B cell (primary cell): ENCODE data around the gene VSIG10L. TPM values are rescaled to one million over a fixed set of nuclear protein-coding genes. Genes with fewer than 3 reads are reported as not detected.
A peak's percentile ranks its signal among the peaks of the same experiment; 100 is the strongest.

Source experiments
- ATAC-seq: fragments of 200-7000 bp; cut with Tn5 transposase; one replicate; pipeline ENCODE4 v1.10.0; 2021; ENCODE audit warnings: low read depth, mild to moderate bottlenecking, moderate number of reproducible peaks, moderate library complexity
- CTCF ChIA-PET: fragments of 350-600 bp; sonication (Branson Sonifier 250); formaldehyde crosslinking; loops from one replicate; lab custom pipeline; 2021; ENCODE audit warnings: antibody characterized with exemption, inconsistent platforms; lab: Charles Lee
- POLR2A ChIA-PET: fragments of 350-600 bp; sonication (Branson Sonifier 250); formaldehyde crosslinking; loops from one replicate; lab custom pipeline; 2021; ENCODE audit warnings: antibody characterized with exemption; lab: Charles Lee
- DNase-seq: peaks from one replicate; pipeline ENCODE4 v3.0.0; 2013
- H2AFZ ChIP-seq: 2 replicates; pipeline ENCODE4 v1.6.1; 2012; ENCODE audit warnings: mild to moderate bottlenecking, low read depth, low read length; ENCODE audit not compliant: insufficient read depth, poor library complexity, severe bottlenecking
- H3K27ac ChIP-seq, 2 donors: 1 replicate in 1 of 2; 2 replicates in 1 of 2; pipeline ENCODE4 v1.5.1; 2012 to 2013; ENCODE audit warnings: low read length in 2 of 2, mild to moderate bottlenecking in 2 of 2, moderate library complexity in 1 of 2
- H3K27me3 ChIP-seq, 4 experiments: fragments of 200-600 bp in 1 of 4; sonication (generic) in 1 of 4; replicated peaks in 1 of 4; 1 replicate in 2 of 4; 2 replicates in 2 of 4; pipeline versions ENCODE4 v1.6.1 to v1.7.0; 2013 to 2016; ENCODE audit warnings: low read length in 3 of 4, mild to moderate bottlenecking in 2 of 4, mixed read lengths in 1 of 4, moderate library complexity in 1 of 4; ENCODE audit not compliant: insufficient read depth in 4 of 4, control insufficient read depth in 3 of 4; ENCODE audit errors: control extremely low read depth in 1 of 4
- H3K36me3 ChIP-seq, 2 experiments: replicated peaks in 1 of 2; 1 replicate in 1 of 2; 2 replicates in 1 of 2; pipeline versions ENCODE4 v1.6.1 to v1.7.1; 2013; ENCODE audit warnings: low read length in 1 of 2; ENCODE audit not compliant: insufficient read depth in 2 of 2, control insufficient read depth in 1 of 2; ENCODE audit errors: control extremely low read depth in 1 of 2, extremely low read depth in 1 of 2
- H3K4me1 ChIP-seq, 2 donors: fragments of 200-600 bp in 1 of 2; sonication (generic) in 1 of 2; 1 replicate in 1 of 2; 2 replicates in 1 of 2; pipeline versions ENCODE4 v1.5.1 to v1.6.1; 2013 to 2017; ENCODE audit warnings: low read length in 2 of 2; ENCODE audit not compliant: control insufficient read depth in 2 of 2, insufficient read depth in 2 of 2
- H3K4me2 ChIP-seq: replicated peaks from 2 replicates; pipeline ENCODE3; 2012; ENCODE audit warnings: mild to moderate bottlenecking, low read depth, low read length; ENCODE audit not compliant: poor library complexity, severe bottlenecking
- H3K4me3 ChIP-seq, 5 experiments: fragments of 200-600 bp in 1 of 5; sonication (generic) in 1 of 5; 1 replicate in 3 of 5; 2 replicates in 2 of 5; pipeline versions ENCODE4 v1.5.1 to v1.7.0; 2011 to 2016; ENCODE audit warnings: low read length in 4 of 5, mild to moderate bottlenecking in 4 of 5, low read depth in 2 of 5, control low read depth in 1 of 5, moderate library complexity in 1 of 5; ENCODE audit not compliant: insufficient read depth in 1 of 5; ENCODE audit errors: control extremely low read depth in 1 of 5, extremely low read depth in 1 of 5
- H3K79me2 ChIP-seq: fragments of 200-600 bp; sonication (generic); one replicate; pipeline ENCODE4 v1.6.0; 2016; ENCODE audit warnings: low read length; ENCODE audit not compliant: control insufficient read depth, insufficient read depth
- H3K9ac ChIP-seq: fragments of 200-600 bp; sonication (generic); 2 replicates; pipeline ENCODE4 v1.6.1; 2017; ENCODE audit warnings: mild to moderate bottlenecking, low read length, moderate library complexity
- H3K9me3 ChIP-seq, 3 donors: one replicate each; pipeline versions ENCODE4 v1.6.1 to v1.7.1; 2013; ENCODE audit warnings: low read length in 2 of 3; ENCODE audit not compliant: control insufficient read depth in 2 of 3, insufficient read depth in 1 of 3; ENCODE audit errors: control extremely low read depth in 1 of 3
- H4K20me1 ChIP-seq: 2 replicates; pipeline ENCODE4 v1.6.0; 2012; ENCODE audit warnings: mild to moderate bottlenecking, low read length; ENCODE audit not compliant: insufficient read depth, control insufficient read depth, poor library complexity, severe bottlenecking
- H3K27ac Mint-ChIP-seq: one replicate; pipeline ENCODE4 v1.8.0; 2021; ENCODE audit warnings: mixed read lengths
- H3K27me3 Mint-ChIP-seq: one replicate; pipeline ENCODE4 v1.8.0; 2021; ENCODE audit warnings: mixed read lengths
- H3K4me1 Mint-ChIP-seq: one replicate; pipeline ENCODE4 v1.8.0; 2021; ENCODE audit warnings: mixed read lengths
- H3K4me3 Mint-ChIP-seq: one replicate; pipeline ENCODE4 v1.8.0; 2021; ENCODE audit warnings: mixed read lengths
- H3K9me3 Mint-ChIP-seq: one replicate; pipeline ENCODE4 v1.8.0; 2022; ENCODE audit warnings: mixed read lengths; ENCODE audit not compliant: insufficient read depth
- EZH2 ChIP-seq: IDR thresholded peaks from 2 replicates; pipeline ENCODE4 v1.6.1; 2012; ENCODE audit warnings: borderline replicate concordance, low read depth, mild to moderate bottlenecking, moderate library complexity, low read length; ENCODE audit not compliant: insufficient read depth, poor library complexity, severe bottlenecking
- WGBS: methylation state at CpG from one replicate; pipeline ENCODE4 v1.1.5; 2013; ENCODE audit warnings: missing lambda C conversion rate; ENCODE audit not compliant: insufficient coverage; 5-methylcytosine and 5-hydroxymethylcytosine counted together
- intact Hi-C: fragments of 100-400 bp; cut with micrococcal nuclease; formaldehyde crosslinking; loops from one replicate; pipeline ENCODE4 v1.10.0; 2022
- polyA plus RNA-seq: library from polyadenylated mRNA; depleted of rRNA; stranded (reverse); fragments of >200 nt; gene quantifications from 2 replicates; pipeline ENCODE4 v1.2.3, GENCODE V29; 2012
- total RNA-seq, 2 donors: library from RNA; stranded (reverse); fragments of 120-200 nt in 1 of 2; gene quantifications; 1 replicate in 1 of 2; 2 replicates in 1 of 2; pipeline versions ENCODE4 v1.2.3 to v1.2.4, GENCODE V29; 2013 to 2022
- TF ChIP-seq, protein P1 (sequence below): fragments of 200-600 bp; IDR thresholded peaks from one replicate; pipeline ENCODE4 v1.8.0; 2022; ENCODE audit warnings: antibody characterized with exemption, mild to moderate bottlenecking

The VSIG10L gene
- total and polyA plus RNA-seq, 2 donors (not counting 1 experiment from before 2014, with no cell fraction given): 1.3 to 1.7 TPM

DNA sequence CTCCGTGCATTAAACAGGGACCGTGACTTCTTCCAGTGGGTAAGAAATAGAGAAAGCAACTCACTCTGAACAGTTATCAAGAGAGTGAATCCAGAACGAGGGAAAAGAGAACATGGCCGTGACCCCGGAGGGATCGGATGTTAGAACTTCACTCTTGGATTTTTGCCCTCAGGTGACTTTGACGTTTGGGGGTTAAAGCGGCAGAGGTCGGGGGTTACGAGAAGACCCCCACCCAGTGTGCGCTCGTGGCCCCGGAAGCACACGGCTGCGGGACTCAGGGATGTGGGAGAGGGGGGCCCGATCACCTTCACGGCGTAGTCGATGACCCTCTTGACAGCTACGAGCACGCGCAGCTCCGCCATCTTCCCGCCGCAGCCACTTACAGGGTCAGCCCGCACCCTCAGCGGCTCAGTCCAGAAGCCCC, 24.0 kb upstream of the VSIG10L start, which contains the start of gene ETFB:
TSS of gene ETFB (minus strand) at position 424 of the 424 bp plus-strand sequence. CDS start at position 362, 62 bp downstream.
- no peaks in the 10 kb centered on the region for H3K36me3 ChIP-seq
- no peak for ATAC-seq
- peaks cover 5 to 31% of the 10 kb centered on the region in 2 donors for H3K4me1 ChIP-seq
- H2AFZ ChIP-seq: peak within 1 kb of the TSS; percentile 89
- TF ChIP-seq EZH2: no peak
- TF ChIP-seq, protein P1, sequence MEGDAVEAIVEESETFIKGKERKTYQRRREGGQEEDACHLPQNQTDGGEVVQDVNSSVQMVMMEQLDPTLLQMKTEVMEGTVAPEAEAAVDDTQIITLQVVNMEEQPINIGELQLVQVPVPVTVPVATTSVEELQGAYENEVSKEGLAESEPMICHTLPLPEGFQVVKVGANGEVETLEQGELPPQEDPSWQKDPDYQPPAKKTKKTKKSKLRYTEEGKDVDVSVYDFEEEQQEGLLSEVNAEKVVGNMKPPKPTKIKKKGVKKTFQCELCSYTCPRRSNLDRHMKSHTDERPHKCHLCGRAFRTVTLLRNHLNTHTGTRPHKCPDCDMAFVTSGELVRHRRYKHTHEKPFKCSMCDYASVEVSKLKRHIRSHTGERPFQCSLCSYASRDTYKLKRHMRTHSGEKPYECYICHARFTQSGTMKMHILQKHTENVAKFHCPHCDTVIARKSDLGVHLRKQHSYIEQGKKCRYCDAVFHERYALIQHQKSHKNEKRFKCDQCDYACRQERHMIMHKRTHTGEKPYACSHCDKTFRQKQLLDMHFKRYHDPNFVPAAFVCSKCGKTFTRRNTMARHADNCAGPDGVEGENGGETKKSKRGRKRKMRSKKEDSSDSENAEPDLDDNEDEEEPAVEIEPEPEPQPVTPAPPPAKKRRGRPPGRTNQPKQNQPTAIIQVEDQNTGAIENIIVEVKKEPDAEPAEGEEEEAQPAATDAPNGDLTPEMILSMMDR: no peak
- H4K20me1 ChIP-seq: no peaks in the 10 kb centered on the region
- peak within 1 kb of the TSS; percentile 73 to 94 (median 78) for H3K4me3 ChIP-seq
- intact Hi-C loops: loop anchor here (1.0 to 2.0 kb wide), 2 partner anchors 22 to 241 kb away; no protein-coding TSS in a partner anchor
- peak within 1 kb of the TSS; percentile 98 for H3K4me2 ChIP-seq
- H3K4me1 Mint-ChIP-seq: peaks cover 37% of the 10 kb centered on the region
- no peaks in the 10 kb centered on the region for H3K9me3 Mint-ChIP-seq
- H3K27ac ChIP-seq: peak within 1 kb of the TSS; percentile 80 to 87
- DNase-seq: no peak
- H3K79me2 ChIP-seq: peaks cover 11% of the 10 kb centered on the region
- no peaks in the 10 kb centered on the region for H3K9me3 ChIP-seq
- H3K9ac ChIP-seq: peak within 1 kb of the TSS; percentile 83
- ChIA-PET POLR2A (interaction anchor here (0.5 to 1.2 kb wide), 4 partner anchors 24 to 1035 kb away, joined by 3 to 14 read pairs (median 6); partner anchors contain the start of gene VSIG10L), CTCF (interaction anchor here (0.5 to 1.5 kb wide), 6 partner anchors 23 to 1991 kb away, joined by 3 to 7 read pairs (median 4); no protein-coding TSS in a partner anchor)
- no peaks in the 10 kb centered on the region for H3K27me3 ChIP-seq
- H3K27ac Mint-ChIP-seq: peak within 1 kb of the TSS; percentile 95
- under 1% methylated on average over 27 of the region's 27 CpGs for WGBS
- peak within 1 kb of the TSS; percentile 97 for H3K4me3 Mint-ChIP-seq
- no peaks in the 10 kb centered on the region for H3K27me3 Mint-ChIP-seq
